GM19193 (cell line): ENCODE data around the gene HOXD3.

Experiments used
- POLR2A ChIP-seq: IDR thresholded peaks from 4 replicates; pipeline ENCODE4 v1.6.1; 2011; ENCODE audit not compliant: insufficient read depth, insufficient read length; ENCODE audit errors: extremely low read depth

Gene HOXD3

GRCh38 chr2:176117162-176117822 lies 39.8 kb upstream of the HOXD3 start:
- no peak for TF ChIP-seq POLR2A

- no peak for TF ChIP-seq POLR2A
Measured at GRCh38 chr2:176117823-176118371, 39.2 kb upstream of the HOXD3 start.

- no peak for TF ChIP-seq POLR2A
Measured at GRCh38 chr2:176118601-176119339, 38.3 kb upstream of the HOXD3 start.

GRCh38 chr2:176120364-176121189 lies 36.5 kb upstream of the HOXD3 start:
- no peak for TF ChIP-seq POLR2A

GRCh38 chr2:176121190-176122051 lies 35.7 kb upstream of the HOXD3 start:
- no peak for TF ChIP-seq POLR2A

GRCh38 chr2:176122052-176122682 lies 34.9 kb upstream of the HOXD3 start:
- no peak for TF ChIP-seq POLR2A

- no peak for TF ChIP-seq POLR2A
Measured at GRCh38 chr2:176122683-176123410, 34.3 kb upstream of the HOXD3 start, which contains the start of gene HOXD9. TSS of gene HOXD9 (plus strand) at chr2:176122719. CDS start at chr2:176122769, 50 bp downstream.

- TF ChIP-seq POLR2A: no peak
Measured at GRCh38 chr2:176123411-176124109, 33.5 kb upstream of the HOXD3 start.

GRCh38 chr2:176124110-176124946 lies 32.8 kb upstream of the HOXD3 start:
- TF ChIP-seq POLR2A: no peak

- TF ChIP-seq POLR2A: no peak
Measured at GRCh38 chr2:176124947-176125771, 31.9 kb upstream of the HOXD3 start.

- TF ChIP-seq POLR2A: no peak
Measured at GRCh38 chr2:176125772-176126054, 31.4 kb upstream of the HOXD3 start.
